ENCODE measurements around the gene FGFRL1. TPM values are rescaled to one million over a fixed set of nuclear protein-coding genes. Genes with fewer than 3 reads are reported as not detected.
"Not testable (repeated sequence)": the region's sequence is repeated elsewhere in the genome, so short reads cannot be mapped to it uniquely, and the experiment has no call there.

Gene FGFRL1
- total RNA-seq, 2 donors from 2014 or later: 15.2 to 16.6 TPM

DNA sequence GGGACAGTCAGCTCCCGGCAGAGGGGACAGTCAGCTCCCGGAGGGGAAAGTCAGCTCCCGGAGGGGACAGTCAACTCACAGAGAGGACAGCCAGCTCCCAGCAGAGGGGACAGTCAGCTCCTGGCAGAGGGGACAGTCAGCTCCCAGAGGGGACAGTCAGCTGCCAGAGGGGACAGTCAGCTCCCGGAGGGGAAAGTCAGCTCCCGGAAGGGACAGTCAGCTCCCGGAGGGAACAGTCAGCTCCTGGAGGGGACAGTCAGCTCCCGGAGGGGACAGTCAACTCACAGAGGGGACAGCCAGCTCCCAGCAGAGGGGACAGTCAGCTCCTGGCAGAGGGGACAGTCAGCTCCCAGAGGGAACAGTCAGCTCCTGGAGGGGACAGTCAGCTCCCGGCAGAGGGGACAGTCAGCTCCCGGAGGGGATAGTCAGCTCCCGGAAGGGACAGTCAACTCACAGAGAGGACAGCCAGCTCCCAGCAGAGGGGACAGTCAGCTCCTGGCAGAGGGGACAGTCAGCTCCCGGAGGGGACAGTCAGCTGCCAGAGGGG lies 43.3 kb downstream of the FGFRL1 start:
- Mint-ChIP-seq H3K4me1 (ENCODE audit: low read depth in 2 of 2) (peaks cover 10% of the 10 kb centered on the region in 2 donors), H3K27me3 (peaks cover 0 to 10% of the 10 kb centered on the region in 2 donors)
- ATAC-seq; H3K36me3 Mint-ChIP-seq; DNase-seq (ENCODE audit: low spot score); H3K9me3 Mint-ChIP-seq; H3K4me3 Mint-ChIP-seq; H3K27ac Mint-ChIP-seq: not testable (repeated sequence)

DNA sequence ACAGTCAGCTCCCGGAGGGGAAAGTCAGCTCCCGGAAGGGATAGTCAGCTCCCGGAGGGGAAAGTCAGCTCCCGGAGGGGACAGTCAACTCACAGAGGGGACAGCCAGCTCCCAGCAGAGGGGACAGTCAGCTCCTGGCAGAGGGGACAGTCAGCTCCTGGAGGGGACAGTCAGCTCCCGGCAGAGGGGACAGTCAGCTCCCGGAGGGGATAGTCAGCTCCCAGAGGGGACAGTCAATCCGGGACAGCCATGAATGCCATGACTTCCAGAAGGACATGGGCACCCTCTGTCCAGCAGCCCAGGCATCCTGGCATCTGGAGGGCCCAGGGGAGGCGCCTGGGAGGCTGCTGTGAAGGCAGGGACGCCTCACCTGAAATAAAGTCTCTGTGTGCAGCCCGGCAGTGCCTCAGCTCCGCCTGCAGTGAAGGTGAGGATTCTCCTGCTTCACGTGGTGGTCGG lies 43.8 kb downstream of the FGFRL1 start:
- H3K27ac Mint-ChIP-seq: peak overlapping the region in 1 of 2 donors; percentile 78
- H3K4me3 Mint-ChIP-seq: peak overlapping the region; percentile 65
- not testable (repeated sequence) for H3K9me3 Mint-ChIP-seq; DNase-seq (ENCODE audit: low spot score); H3K36me3 Mint-ChIP-seq
- H3K27me3 Mint-ChIP-seq: peaks cover 0 to 10% of the 10 kb centered on the region in 2 donors
- peaks cover 10% of the 10 kb centered on the region in 2 donors for H3K4me1 Mint-ChIP-seq (ENCODE audit: low read depth in 2 of 2)
- peak in 1 of 2 donors; percentile 11 for ATAC-seq

- DNase-seq (ENCODE audit: low spot score): peak; percentile 90
- Mint-ChIP-seq H3K9me3 (no peaks in the 10 kb centered on the region), H3K27ac (peak overlapping the region; percentile 68 to 78), H3K27me3 (peaks cover 0 to 10% of the 10 kb centered on the region in 2 donors), H3K4me3 (peak overlapping the region; percentile 65), H3K36me3 (no peaks in the 10 kb centered on the region), H3K4me1 (ENCODE audit: low read depth in 2 of 2) (peaks cover 10% of the 10 kb centered on the region in 2 donors)
- ATAC-seq: peak; percentile 98
These were observed 44.5 kb downstream of the FGFRL1 start for GRCh38 chr4:1055721-1056590.

GRCh38 chr4:1056671-1057402 lies 45.4 kb downstream of the FGFRL1 start:
- no peak for DNase-seq (ENCODE audit: low spot score)
- Mint-ChIP-seq H3K4me3 (no peak overlapping the region), H3K27me3 (peaks cover 0 to 9% of the 10 kb centered on the region in 2 donors), H3K4me1 (ENCODE audit: low read depth in 2 of 2) (peaks cover 10% of the 10 kb centered on the region in 2 donors), H3K9me3 (no peaks in the 10 kb centered on the region), H3K36me3 (no peaks in the 10 kb centered on the region), H3K27ac (peak overlapping the region in 1 of 2 donors; percentile 68)
- ATAC-seq: no peak

- Mint-ChIP-seq H3K9me3 (no peaks in the 10 kb centered on the region), H3K4me3 (no peak overlapping the region), H3K27ac (no peak overlapping the region), H3K4me1 (ENCODE audit: low read depth in 2 of 2) (peaks cover 10% of the 10 kb centered on the region in 2 donors), H3K27me3 (peaks cover 0 to 11% of the 10 kb centered on the region in 2 donors), H3K36me3 (no peaks in the 10 kb centered on the region)
- ATAC-seq (no peak), DNase-seq (ENCODE audit: low spot score) (no peak)
These were observed 45.9 kb downstream of the FGFRL1 start for GRCh38 chr4:1057403-1057745.

- no peak overlapping the region for H3K4me3 Mint-ChIP-seq
- no peak for ATAC-seq
These were observed 47.0 kb downstream of the FGFRL1 start for GRCh38 chr4:1058198-1058996.

GRCh38 chr4:1058997-1059665 lies 47.7 kb downstream of the FGFRL1 start:
- H3K4me3 Mint-ChIP-seq: no peak overlapping the region
- H3K4me1 Mint-ChIP-seq (ENCODE audit: low read depth in 2 of 2): peaks cover 8 to 10% of the 10 kb centered on the region in 2 donors
- H3K27me3 Mint-ChIP-seq: peaks cover 7 to 14% of the 10 kb centered on the region in 2 donors
- H3K27ac Mint-ChIP-seq: no peak overlapping the region
- no peak for DNase-seq (ENCODE audit: low spot score)
- no peak for ATAC-seq
- H3K36me3 Mint-ChIP-seq: no peaks in the 10 kb centered on the region
- no peaks in the 10 kb centered on the region for H3K9me3 Mint-ChIP-seq

More at GRCh38 chr4:1058198-1058996, 47.0 kb downstream of the FGFRL1 start:
- Mint-ChIP-seq H3K36me3 (no peaks in the 10 kb centered on the region), H3K27me3 (peaks cover 7 to 11% of the 10 kb centered on the region in 2 donors), H3K9me3 (no peaks in the 10 kb centered on the region), H3K27ac (no peak overlapping the region), H3K4me1 (ENCODE audit: low read depth in 2 of 2) (peaks cover 8 to 10% of the 10 kb centered on the region in 2 donors)
- no peak for DNase-seq (ENCODE audit: low spot score)

GRCh38 chr4:1060121-1060520 lies 48.7 kb downstream of the FGFRL1 start:
- peaks cover 14 to 16% of the 10 kb centered on the region in 2 donors for H3K27me3 Mint-ChIP-seq
- H3K9me3 Mint-ChIP-seq: no peaks in the 10 kb centered on the region
- H3K36me3 Mint-ChIP-seq: no peaks in the 10 kb centered on the region
- H3K27ac Mint-ChIP-seq: no peak overlapping the region
- H3K4me1 Mint-ChIP-seq (ENCODE audit: low read depth in 2 of 2): peaks cover 8 to 10% of the 10 kb centered on the region in 2 donors
- no peak overlapping the region for H3K4me3 Mint-ChIP-seq
- ATAC-seq (no peak), DNase-seq (ENCODE audit: low spot score) (no peak)

DNA sequence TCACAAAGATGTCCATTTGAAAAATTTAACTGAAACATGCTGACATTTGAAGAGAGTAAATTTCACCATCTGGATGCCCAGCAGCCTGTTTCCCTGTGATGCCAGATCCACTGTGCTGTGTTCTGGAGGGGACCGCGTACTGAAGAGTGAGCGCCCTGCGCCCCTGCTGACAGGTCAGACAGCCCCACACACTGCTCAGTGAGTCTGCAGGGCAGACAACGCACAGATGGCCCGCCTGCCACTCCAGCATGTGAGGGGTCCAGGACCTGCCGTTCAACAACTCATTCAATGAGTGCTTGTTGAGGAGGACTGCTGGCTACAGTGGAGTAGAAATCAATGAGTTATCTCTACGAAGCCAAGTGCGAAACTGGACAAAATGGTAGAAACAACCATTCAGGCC lies 49.2 kb downstream of the FGFRL1 start:
- Mint-ChIP-seq H3K4me3 (no peak overlapping the region), H3K27me3 (peaks cover 14 to 16% of the 10 kb centered on the region in 2 donors), H3K9me3 (no peaks in the 10 kb centered on the region), H3K4me1 (ENCODE audit: low read depth in 2 of 2) (peaks cover 7 to 9% of the 10 kb centered on the region in 2 donors), H3K36me3 (no peaks in the 10 kb centered on the region), H3K27ac (no peak overlapping the region)
- ATAC-seq: no peak
- DNase-seq (ENCODE audit: low spot score): no peak

- Mint-ChIP-seq H3K4me3 (no peak overlapping the region), H3K27me3 (peaks cover 15 to 18% of the 10 kb centered on the region in 2 donors), H3K27ac (no peak overlapping the region), H3K9me3 (no peaks in the 10 kb centered on the region), H3K4me1 (ENCODE audit: low read depth in 2 of 2) (peaks cover 2 to 3% of the 10 kb centered on the region in 2 donors), H3K36me3 (no peaks in the 10 kb centered on the region)
- ATAC-seq (no peak), DNase-seq (ENCODE audit: low spot score) (no peak)
These were observed 49.8 kb downstream of the FGFRL1 start for GRCh38 chr4:1061056-1061700.

DNA sequence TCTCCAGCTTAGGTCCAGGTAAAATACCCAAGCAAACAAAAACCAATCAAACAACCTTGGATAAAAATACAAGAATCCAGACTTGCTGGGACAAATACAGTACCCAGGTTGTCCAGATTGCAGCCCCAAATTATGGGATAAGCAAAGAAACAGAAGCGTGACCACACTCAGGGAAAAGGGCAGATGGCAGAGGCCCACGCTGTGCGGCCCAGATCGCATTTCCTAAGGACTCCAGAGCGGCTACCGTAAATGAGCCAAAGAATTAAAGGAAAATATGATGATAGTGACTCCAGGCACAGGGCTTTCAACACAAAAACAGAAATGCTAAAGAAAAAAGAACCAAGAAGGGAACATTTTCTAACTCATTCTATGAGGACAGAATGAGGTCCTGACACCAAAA lies 50.3 kb downstream of the FGFRL1 start:
- Mint-ChIP-seq H3K4me1 (ENCODE audit: low read depth in 2 of 2) (no peaks in the 10 kb centered on the region), H3K9me3 (no peaks in the 10 kb centered on the region), H3K36me3 (no peaks in the 10 kb centered on the region), H3K4me3 (no peak overlapping the region), H3K27me3 (peaks cover 19 to 21% of the 10 kb centered on the region in 2 donors), H3K27ac (no peak overlapping the region)
- no peak for DNase-seq (ENCODE audit: low spot score)
- ATAC-seq: no peak

DNA sequence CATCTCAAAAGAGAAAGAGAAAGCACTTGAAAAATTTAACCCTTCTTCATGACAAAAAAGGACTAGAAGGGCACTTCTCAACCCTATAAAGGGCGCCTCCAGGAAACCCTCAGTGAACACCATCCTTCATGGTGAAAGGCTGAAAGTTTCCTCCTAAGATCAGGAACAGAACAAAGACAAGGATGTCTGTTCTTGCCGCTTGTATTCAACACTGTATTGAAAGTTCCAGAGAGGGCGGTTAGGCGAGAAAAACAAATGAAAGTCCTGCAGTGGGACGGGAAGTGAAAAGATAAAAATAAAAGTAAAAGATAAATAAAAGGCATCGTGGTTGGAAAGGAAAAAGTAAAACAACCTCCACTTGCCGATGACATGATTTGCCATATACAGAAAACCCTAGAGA lies 51.0 kb downstream of the FGFRL1 start:
- H3K27me3 Mint-ChIP-seq: peaks cover 19 to 27% of the 10 kb centered on the region in 2 donors
- ATAC-seq (no peak), DNase-seq (ENCODE audit: low spot score) (no peak)
- H3K27ac Mint-ChIP-seq: no peak overlapping the region
- H3K4me3 Mint-ChIP-seq: peak overlapping the region; percentile 14
- H3K4me1 Mint-ChIP-seq (ENCODE audit: low read depth in 2 of 2): no peaks in the 10 kb centered on the region
- H3K36me3 Mint-ChIP-seq: no peaks in the 10 kb centered on the region
- H3K9me3 Mint-ChIP-seq: no peaks in the 10 kb centered on the region
